A549 (cell line): Measurements from ENCODE around the gene AHCYL2. TPM values are rescaled to one million over a fixed set of nuclear protein-coding genes. Genes with fewer than 3 reads are reported as not detected.
"Not testable (repeated sequence)": the region's sequence is repeated elsewhere in the genome, so short reads cannot be mapped to it uniquely, and the experiment has no call there.

Experiments used
- ATAC-seq, 2 experiments: fragments of 200-7000 bp in 1 of 2; fragments of >200 bp in 1 of 2; cut with Nextera tagmentation in 1 of 2; cut with Tn5 transposase in 1 of 2; 3 replicates each; pipeline versions ENCODE4 v1.8.0 to v1.9.1; 2018 to 2020; ENCODE audit warnings: mild to moderate bottlenecking in 1 of 2, moderate library complexity in 1 of 2
- CTCF ChIA-PET: fragments of 300-600 bp; sonication (Branson Sonifier 250); formaldehyde crosslinking; extraction: SDS; loops from one replicate; lab custom pipeline; 2021; ENCODE audit warnings: antibody characterized with exemption, inconsistent platforms; lab: Yijun Ruan, JAX
- POLR2A ChIA-PET: fragments of 350-600 bp; formaldehyde crosslinking; extraction: SDS; loops from one replicate; lab custom pipeline; 2021; ENCODE audit warnings: antibody characterized with exemption, inconsistent platforms; lab: Yijun Ruan, JAX
- DNase-seq, 2 experiments: peaks; one replicate each; pipeline versions ENCODE4 v3.0.0 to v3.0.0-alpha.2; 2011 to 2016; ENCODE audit warnings: low read depth in 1 of 2, low spot score in 1 of 2
- FAIRE-seq: peaks from 2 replicates; lab custom pipeline; 2011; peaks lifted over from hg19 to GRCh38; lab: Jason Lieb, UNC
- H3K27ac ChIP-seq, 2 experiments: fragments of >200 bp; sonication (Bioruptor Twin); formaldehyde crosslinking; 3 replicates each; pipeline ENCODE4 v1.5.1; 2016 to 2017
- H3K4me1 ChIP-seq: fragments of >200 bp; sonication (Bioruptor Twin); formaldehyde crosslinking; 3 replicates; pipeline ENCODE4 v1.6.1; 2016
- H3K4me2 ChIP-seq: fragments of >200 bp; sonication (Bioruptor Twin); formaldehyde crosslinking; 3 replicates; pipeline ENCODE4 v1.6.1; 2016
- H3K4me3 ChIP-seq: fragments of >200 bp; sonication (Bioruptor Twin); formaldehyde crosslinking; 3 replicates; pipeline ENCODE4 v1.5.1; 2016
- H3K9me3 ChIP-seq: fragments of >200 bp; sonication (Bioruptor Twin); formaldehyde crosslinking; 3 replicates; pipeline ENCODE4 v1.6.1; 2016
- BHLHE40 ChIP-seq: IDR thresholded peaks from 2 replicates; pipeline ENCODE4 v1.6.1; 2012; ENCODE audit warnings: low read depth, low read length, inconsistent platforms
- CHD4 ChIP-seq: fragments of 200-600 bp; sonication (generic); IDR thresholded peaks from 2 replicates; pipeline ENCODE4 v1.6.1; 2016; ENCODE audit warnings: antibody characterized with exemption, mild to moderate bottlenecking, borderline replicate concordance
- EHF ChIP-seq: fragments of 250-450 bp; sonication (Bioruptor Pico); IDR thresholded peaks from 2 replicates; pipeline ENCODE4 v1.5.0; 2020; ENCODE audit warnings: mild to moderate bottlenecking
- EP300 ChIP-seq, 2 experiments: fragments of >200 bp; sonication (Bioruptor Twin); formaldehyde crosslinking; IDR thresholded peaks; 2 replicates in 1 of 2; 3 replicates in 1 of 2; pipeline ENCODE4 v1.6.1; 2016 to 2017
- FOXS1 ChIP-seq: fragments of 250-450 bp; sonication (Bioruptor Pico); IDR thresholded peaks from 2 replicates; pipeline ENCODE4 v1.5.0; 2020; ENCODE audit warnings: mild to moderate bottlenecking, moderate library complexity
- HDAC2 ChIP-seq: fragments of 200-600 bp; sonication (generic); IDR thresholded peaks from 2 replicates; pipeline ENCODE4 v1.6.1; 2016
- MAFK ChIP-seq: fragments of 450-650 bp; IDR thresholded peaks from 2 replicates; pipeline ENCODE4 v1.6.1; 2014; ENCODE audit not compliant: partially characterized antibody
- NR3C1 ChIP-seq: fragments of >200 bp; sonication (Bioruptor Twin); formaldehyde crosslinking; IDR thresholded peaks from 3 replicates; pipeline ENCODE4 v1.6.1; 2017
- PHF8 ChIP-seq: fragments of 200-600 bp; sonication (generic); IDR thresholded peaks from 2 replicates; pipeline ENCODE4 v1.6.1; 2016; ENCODE audit warnings: low read depth, mild to moderate bottlenecking, antibody characterized with exemption, moderate library complexity, borderline replicate concordance
- POLR2AphosphoS2 ChIP-seq: conservative IDR thresholded peaks from 2 replicates; pipeline ENCODE4 v1.6.1; 2012; ENCODE audit warnings: low read length, improper control_type of control experiment, inconsistent platforms
- RAD21 ChIP-seq, 2 experiments: fragments of >200 bp in 1 of 2; sonication (Bioruptor Twin) in 1 of 2; formaldehyde crosslinking in 1 of 2; IDR thresholded peaks in 1 of 2; conservative IDR thresholded peaks in 1 of 2; 2 replicates in 1 of 2; 3 replicates in 1 of 2; pipeline ENCODE4 v1.6.1; 2012 to 2018; ENCODE audit warnings: inconsistent platforms in 1 of 2
- SMC3 ChIP-seq: fragments of >200 bp; sonication (Bioruptor Twin); formaldehyde crosslinking; IDR thresholded peaks from 3 replicates; pipeline ENCODE4 v1.6.1; 2018; ENCODE audit warnings: inconsistent platforms
- TFCP2L1 ChIP-seq: fragments of 250-450 bp; sonication (Bioruptor Pico); IDR thresholded peaks from 2 replicates; pipeline ENCODE4 v1.5.0; 2021; ENCODE audit warnings: mild to moderate bottlenecking
- TP53 ChIP-seq: fragments of 250-450 bp; sonication (Bioruptor Pico); IDR thresholded peaks from 2 replicates; pipeline ENCODE4 v1.5.0; 2021; ENCODE audit warnings: mild to moderate bottlenecking, moderate library complexity
- WGBS: methylation state at CpG from one replicate; pipeline ENCODE4 v1.1.6; 2017; ENCODE audit errors: missing lambda C conversion rate; 5-methylcytosine and 5-hydroxymethylcytosine counted together
- polyA plus RNA-seq, 4 experiments: library from polyadenylated mRNA; depleted of rRNA in 3 of 4; stranded (reverse); fragments of >200 nt; fragmentation: RNase III in 1 of 4; extraction: RNeasy Plus Mini Kit Qiagen cat#74134 plus additional on column Dnase treatment in 1 of 4; gene quantifications; 2 replicates in 3 of 4; 3 replicates in 1 of 4; pipeline ENCODE4 v1.2.3, GENCODE V29; 2011 to 2017
- TF ChIP-seq, protein P1 (sequence below): fragments of 250-450 bp; sonication (Bioruptor Pico); IDR thresholded peaks from 2 replicates; pipeline ENCODE4 v1.5.0; 2021; ENCODE audit warnings: mild to moderate bottlenecking, moderate library complexity, borderline replicate concordance
- TF ChIP-seq, protein P2 (sequence below): IDR thresholded peaks from 2 replicates; pipeline ENCODE4 v1.6.1; 2012; ENCODE audit warnings: low read depth, borderline replicate concordance
- TF ChIP-seq, protein P3 (sequence below): fragments of 250-450 bp; sonication (Bioruptor Pico); IDR thresholded peaks from 2 replicates; pipeline ENCODE4 v1.5.0; 2020; ENCODE audit warnings: low read depth, mild to moderate bottlenecking, moderate library complexity
- TF ChIP-seq, protein P4 (sequence below): fragments of >200 bp; sonication (Bioruptor Twin); formaldehyde crosslinking; IDR thresholded peaks from 3 replicates; pipeline ENCODE4 v1.5.1; 2016
- TF ChIP-seq, protein P5 (sequence below): fragments of >200 bp; sonication (Bioruptor Twin); formaldehyde crosslinking; IDR thresholded peaks from 3 replicates; pipeline ENCODE4 v1.6.1; 2016

AHCYL2 gene
- polyA plus RNA-seq, 2 of the 4 experiments (the other 2 are of a cell fraction) = 10.8 to 25.9 TPM

DNA sequence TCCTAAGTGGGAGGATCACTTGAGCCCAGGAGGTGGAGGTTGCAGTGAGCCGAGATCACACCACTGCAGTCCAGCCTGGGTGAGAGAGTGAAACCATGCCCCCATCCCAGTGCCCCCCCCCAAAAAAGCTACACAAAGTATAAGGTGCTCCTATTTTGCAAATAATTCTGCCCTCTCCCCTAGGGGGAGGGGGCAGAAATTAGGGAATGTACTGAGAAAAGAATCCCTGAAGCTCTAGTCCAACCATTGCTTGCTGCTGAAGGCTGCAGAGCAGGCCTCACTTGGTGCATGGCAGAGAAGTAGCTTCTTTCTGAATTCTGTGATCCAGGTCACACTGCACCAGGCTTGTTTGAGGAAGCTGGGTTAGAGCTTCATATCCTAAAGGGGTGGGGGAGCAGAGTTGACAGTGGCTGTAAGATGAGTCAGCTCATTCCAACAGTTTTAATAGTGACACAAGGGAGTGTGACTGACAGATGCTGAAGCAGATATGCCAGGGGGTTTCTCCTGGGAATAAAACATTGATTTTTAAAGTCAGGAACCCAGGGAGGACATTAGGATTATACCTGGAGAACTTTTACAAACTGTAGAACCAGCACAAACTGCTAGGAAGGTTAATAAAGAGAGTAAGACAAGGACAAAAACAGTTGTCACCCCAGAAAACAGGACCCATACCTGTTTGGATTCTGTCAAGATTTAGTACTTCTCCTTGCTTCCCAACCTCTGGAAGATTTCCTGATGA lies 176.6 kb downstream of the AHCYL2 start:
- Histone ChIP-seq H3K9me3 (no peaks in the 10 kb centered on the region), H3K27ac (peak overlapping the region in 1 of 2 experiments; percentile 53; a peak in 2 of 6 replicates), H3K4me1 (peaks cover 20% of the 10 kb centered on the region), H3K4me3 (no peak overlapping the region), H3K4me2 (peak overlapping the region; percentile 47)
- ATAC-seq (peak; percentile 62 to 74; a peak in 5 of 6 replicates), FAIRE-seq (no peak), DNase-seq (peak in 1 of 2 experiments; percentile 24)
- WGBS = 75% methylated on average over 1 of the region's 1 CpG
- ChIA-PET CTCF (interaction anchor here (0.6 to 1.9 kb wide), 15 partner anchors 10 to 228 kb away, joined by 3 to 17 read pairs (median 4); no protein-coding TSS in a partner anchor), POLR2A (no interaction called here)
- TF ChIP-seq MAFK (peak; percentile 50), TP53 (CRISPR knock-in tag) (no peak)
- TF ChIP-seq, protein P1, sequence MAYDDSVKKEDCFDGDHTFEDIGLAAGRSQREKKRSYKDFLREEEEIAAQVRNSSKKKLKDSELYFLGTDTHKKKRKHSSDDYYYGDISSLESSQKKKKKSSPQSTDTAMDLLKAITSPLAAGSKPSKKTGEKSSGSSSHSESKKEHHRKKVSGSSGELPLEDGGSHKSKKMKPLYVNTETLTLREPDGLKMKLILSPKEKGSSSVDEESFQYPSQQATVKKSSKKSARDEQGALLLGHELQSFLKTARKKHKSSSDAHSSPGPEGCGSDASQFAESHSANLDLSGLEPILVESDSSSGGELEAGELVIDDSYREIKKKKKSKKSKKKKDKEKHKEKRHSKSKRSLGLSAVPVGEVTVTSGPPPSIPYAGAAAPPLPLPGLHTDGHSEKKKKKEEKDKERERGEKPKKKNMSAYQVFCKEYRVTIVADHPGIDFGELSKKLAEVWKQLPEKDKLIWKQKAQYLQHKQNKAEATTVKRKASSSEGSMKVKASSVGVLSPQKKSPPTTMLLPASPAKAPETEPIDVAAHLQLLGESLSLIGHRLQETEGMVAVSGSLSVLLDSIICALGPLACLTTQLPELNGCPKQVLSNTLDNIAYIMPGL (CRISPR knock-in tag) = no peak

DNA sequence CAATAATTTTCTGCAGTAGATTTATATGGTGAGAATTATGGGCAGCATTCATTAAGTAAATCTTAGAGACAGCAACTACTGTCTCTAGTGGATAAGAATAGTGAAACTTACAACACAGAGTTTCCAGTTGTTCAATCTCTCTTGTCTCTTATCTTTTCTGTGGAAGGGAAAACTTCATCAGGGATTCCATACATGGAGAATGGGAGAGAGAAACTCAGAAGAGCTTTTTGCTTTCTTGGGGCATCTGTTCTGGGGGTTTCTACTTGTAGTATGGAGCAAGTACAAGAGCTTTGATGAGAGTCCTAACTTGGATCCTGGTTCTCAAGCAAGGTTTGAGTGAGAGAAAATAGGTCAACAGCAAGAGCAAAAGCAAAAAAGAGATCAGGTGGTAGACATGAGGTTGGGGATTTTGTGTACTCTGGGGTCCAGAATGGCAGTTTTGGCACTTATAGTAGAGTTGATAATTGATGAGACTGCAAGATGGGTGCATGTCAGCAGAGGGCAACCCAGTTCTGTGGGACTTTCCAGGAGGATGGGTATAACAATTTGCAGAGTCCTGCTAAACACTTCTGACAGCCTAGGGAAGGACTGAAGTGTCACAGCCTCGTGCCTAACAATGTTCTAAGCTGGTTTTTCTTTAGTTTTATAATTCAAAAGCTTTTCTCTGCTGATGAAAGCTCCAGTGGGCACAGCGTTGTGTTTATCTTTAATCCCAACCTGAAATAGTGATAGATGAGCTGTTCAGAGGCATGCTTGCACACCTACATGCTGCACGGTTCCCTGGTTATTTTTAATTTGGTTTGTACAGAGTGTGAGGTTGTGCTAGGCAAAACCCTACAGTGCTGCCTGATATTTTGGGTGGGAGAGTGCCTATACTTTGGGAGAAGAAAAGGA lies 177.4 kb downstream of the AHCYL2 start:
- FAIRE-seq (no peak), DNase-seq (peak; percentile 12 to 20), ATAC-seq (peak; percentile 64 to 86)
- POLR2A ChIA-PET = no interaction called here
- Histone ChIP-seq H3K9me3 (no peaks in the 10 kb centered on the region), H3K4me1 (peaks cover 20% of the 10 kb centered on the region), H3K4me2 (no peak overlapping the region; the same call in 2 of the 3 replicates), H3K4me3 (no peak overlapping the region), H3K27ac (0 out of 6 replicates have a peak overlapping the region, but pooled peaks of 1 of the 2 experiments have one; percentile 53)
- CTCF ChIA-PET = interaction anchor here (0.7 to 1.9 kb wide), 15 partner anchors 12 to 227 kb away, joined by 3 to 17 read pairs (median 4); no protein-coding TSS in a partner anchor
- TF ChIP-seq, protein P2, sequence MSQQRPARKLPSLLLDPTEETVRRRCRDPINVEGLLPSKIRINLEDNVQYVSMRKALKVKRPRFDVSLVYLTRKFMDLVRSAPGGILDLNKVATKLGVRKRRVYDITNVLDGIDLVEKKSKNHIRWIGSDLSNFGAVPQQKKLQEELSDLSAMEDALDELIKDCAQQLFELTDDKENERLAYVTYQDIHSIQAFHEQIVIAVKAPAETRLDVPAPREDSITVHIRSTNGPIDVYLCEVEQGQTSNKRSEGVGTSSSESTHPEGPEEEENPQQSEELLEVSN = no peak
- TF ChIP-seq, protein P3, sequence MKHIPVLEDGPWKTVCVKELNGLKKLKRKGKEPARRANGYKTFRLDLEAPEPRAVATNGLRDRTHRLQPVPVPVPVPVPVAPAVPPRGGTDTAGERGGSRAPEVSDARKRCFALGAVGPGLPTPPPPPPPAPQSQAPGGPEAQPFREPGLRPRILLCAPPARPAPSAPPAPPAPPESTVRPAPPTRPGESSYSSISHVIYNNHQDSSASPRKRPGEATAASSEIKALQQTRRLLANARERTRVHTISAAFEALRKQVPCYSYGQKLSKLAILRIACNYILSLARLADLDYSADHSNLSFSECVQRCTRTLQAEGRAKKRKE (CRISPR knock-in tag) = no peak
- peak; percentile 52 to 68; a peak in 4 of 5 replicates for TF ChIP-seq RAD21 (conservative IDR thresholded peaks at IDR 0.05 in 1 of 2, IDR thresholded peaks at IDR 0.05 in 1 of 2)
- no peak for TF ChIP-seq CHD4
- TF ChIP-seq SMC3 = peak; percentile 44
- TF ChIP-seq, protein P4, sequence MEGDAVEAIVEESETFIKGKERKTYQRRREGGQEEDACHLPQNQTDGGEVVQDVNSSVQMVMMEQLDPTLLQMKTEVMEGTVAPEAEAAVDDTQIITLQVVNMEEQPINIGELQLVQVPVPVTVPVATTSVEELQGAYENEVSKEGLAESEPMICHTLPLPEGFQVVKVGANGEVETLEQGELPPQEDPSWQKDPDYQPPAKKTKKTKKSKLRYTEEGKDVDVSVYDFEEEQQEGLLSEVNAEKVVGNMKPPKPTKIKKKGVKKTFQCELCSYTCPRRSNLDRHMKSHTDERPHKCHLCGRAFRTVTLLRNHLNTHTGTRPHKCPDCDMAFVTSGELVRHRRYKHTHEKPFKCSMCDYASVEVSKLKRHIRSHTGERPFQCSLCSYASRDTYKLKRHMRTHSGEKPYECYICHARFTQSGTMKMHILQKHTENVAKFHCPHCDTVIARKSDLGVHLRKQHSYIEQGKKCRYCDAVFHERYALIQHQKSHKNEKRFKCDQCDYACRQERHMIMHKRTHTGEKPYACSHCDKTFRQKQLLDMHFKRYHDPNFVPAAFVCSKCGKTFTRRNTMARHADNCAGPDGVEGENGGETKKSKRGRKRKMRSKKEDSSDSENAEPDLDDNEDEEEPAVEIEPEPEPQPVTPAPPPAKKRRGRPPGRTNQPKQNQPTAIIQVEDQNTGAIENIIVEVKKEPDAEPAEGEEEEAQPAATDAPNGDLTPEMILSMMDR = peak; percentile 38
- WGBS = 61% methylated on average over 3 of the region's 3 CpGs

DNA sequence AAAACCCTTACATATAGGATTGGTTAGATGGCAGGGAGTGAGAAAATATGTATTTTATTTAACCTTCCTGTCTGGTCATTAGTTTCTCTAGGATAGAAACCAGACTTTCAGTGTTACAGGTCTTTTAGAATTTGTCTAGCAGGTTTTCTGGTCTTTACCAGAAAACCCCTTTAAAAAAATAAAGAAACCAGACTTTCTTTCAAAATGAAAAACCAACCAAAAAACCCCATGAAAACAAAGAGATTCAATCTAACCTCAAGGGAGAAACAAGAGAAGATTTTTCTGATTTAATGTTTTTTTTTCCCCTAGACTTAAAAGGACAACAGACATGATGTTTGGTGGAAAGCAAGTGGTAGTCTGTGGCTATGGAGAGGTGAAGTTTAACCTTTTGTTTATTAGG lies 180.7 kb downstream of the AHCYL2 start:
- H3K4me2 ChIP-seq = no peak overlapping the region
- no peak for DNase-seq
- no peak for ATAC-seq
- TF ChIP-seq RAD21 (conservative IDR thresholded peaks at IDR 0.05 in 1 of 2, IDR thresholded peaks at IDR 0.05 in 1 of 2) = no peak
- TF ChIP-seq NR3C1 = no peak
- TF ChIP-seq, protein P5, sequence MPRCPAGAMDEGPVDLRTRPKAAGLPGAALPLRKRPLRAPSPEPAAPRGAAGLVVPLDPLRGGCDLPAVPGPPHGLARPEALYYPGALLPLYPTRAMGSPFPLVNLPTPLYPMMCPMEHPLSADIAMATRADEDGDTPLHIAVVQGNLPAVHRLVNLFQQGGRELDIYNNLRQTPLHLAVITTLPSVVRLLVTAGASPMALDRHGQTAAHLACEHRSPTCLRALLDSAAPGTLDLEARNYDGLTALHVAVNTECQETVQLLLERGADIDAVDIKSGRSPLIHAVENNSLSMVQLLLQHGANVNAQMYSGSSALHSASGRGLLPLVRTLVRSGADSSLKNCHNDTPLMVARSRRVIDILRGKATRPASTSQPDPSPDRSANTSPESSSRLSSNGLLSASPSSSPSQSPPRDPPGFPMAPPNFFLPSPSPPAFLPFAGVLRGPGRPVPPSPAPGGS = no peak
- no peak for TF ChIP-seq BHLHE40
- TF ChIP-seq SMC3 = no peak
- TF ChIP-seq HDAC2 = no peak
- TF ChIP-seq PHF8 = no peak
- no peak for TF ChIP-seq EP300 (IDR thresholded peaks at IDR 0.05)
- no peak for TF ChIP-seq POLR2AphosphoS2
- TF ChIP-seq EHF (CRISPR knock-in tag) = no peak
- TF ChIP-seq TFCP2L1 (CRISPR knock-in tag) = no peak
- no peak for TF ChIP-seq FOXS1 (CRISPR knock-in tag)
- H3K9me3 ChIP-seq = no peaks in the 10 kb centered on the region
- CTCF ChIA-PET = interaction anchor here (1.3 to 4.2 kb wide), 3 partner anchors 28 to 66 kb away, joined by 3 to 11 read pairs (median 4); partner anchors contain the start of gene STRIP2
- no peak for FAIRE-seq
- no peak overlapping the region for H3K4me3 ChIP-seq
- no peak overlapping the region for H3K27ac ChIP-seq
- POLR2A ChIA-PET = no interaction called here
- H3K4me1 ChIP-seq = peaks cover 20% of the 10 kb centered on the region

DNA sequence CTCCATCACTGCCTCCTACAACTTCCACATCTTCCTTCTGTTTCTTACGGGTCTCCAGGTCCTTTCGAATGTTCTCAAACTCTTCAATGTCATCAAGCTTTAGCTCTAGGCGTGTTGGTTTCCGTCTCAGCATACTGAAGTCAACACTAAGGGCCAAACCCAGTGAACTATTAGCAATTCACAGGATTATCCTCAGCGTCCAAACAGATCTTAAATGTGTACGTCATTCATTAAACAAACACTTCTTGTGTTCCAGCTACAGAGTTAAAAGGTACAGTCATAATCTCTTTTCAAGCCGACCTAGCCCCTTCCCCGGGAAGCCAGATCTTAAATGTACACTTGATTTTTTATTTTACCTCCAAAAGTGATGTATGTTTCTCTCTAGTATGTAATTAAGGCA lies 185.4 kb downstream of the AHCYL2 start:
- CTCF ChIA-PET, H3K27ac ChIP-seq, H3K4me3 ChIP-seq, DNase-seq, H3K4me1 ChIP-seq, H3K9me3 ChIP-seq, ATAC-seq, POLR2A ChIA-PET, H3K4me2 ChIP-seq: not testable (repeated sequence)
- WGBS = 79% methylated on average over 8 of the region's 8 CpGs
- FAIRE-seq = peak; percentile 70
